RWPE2 (cell line): ENCODE results near the gene TMEM121B.

Experiments
- ATAC-seq: fragments of 200-7000 bp; cut with Tn5 transposase; 3 replicates; pipeline ENCODE4 v1.9.1; 2021; ENCODE audit warnings: low read depth
- DNase-seq: peaks from one replicate; pipeline ENCODE4 v3.0.0-alpha.2; 2020; ENCODE audit warnings: low spot score
- H3K27ac ChIP-seq: fragments of 450-650 bp; 2 replicates; pipeline ENCODE4 v1.5.1; 2017; ENCODE audit warnings: mild to moderate bottlenecking; ENCODE audit not compliant: poor library complexity, severe bottlenecking
- H3K27me3 ChIP-seq: fragments of 250-450 bp; sonication (Bioruptor Pico); 2 replicates; pipeline ENCODE4 v1.5.1; 2021; ENCODE audit warnings: mild to moderate bottlenecking, moderate library complexity; ENCODE audit not compliant: insufficient read depth, poor library complexity, severe bottlenecking
- H3K36me3 ChIP-seq: fragments of 250-450 bp; sonication (Bioruptor Pico); 2 replicates; pipeline ENCODE4 v1.5.1; 2020; ENCODE audit warnings: low read depth, mild to moderate bottlenecking, moderate library complexity
- H3K4me1 ChIP-seq: fragments of 250-450 bp; sonication (Bioruptor Pico); 2 replicates; pipeline ENCODE4 v1.5.1; 2021; ENCODE audit warnings: mild to moderate bottlenecking, moderate library complexity; ENCODE audit not compliant: insufficient read depth, poor library complexity, severe bottlenecking
- H3K4me3 ChIP-seq: fragments of 250-450 bp; sonication (Bioruptor Pico); 2 replicates; pipeline ENCODE4 v1.5.1; 2021; ENCODE audit warnings: mild to moderate bottlenecking, moderate library complexity; ENCODE audit not compliant: severe bottlenecking
- H3K9me3 ChIP-seq: fragments of 250-450 bp; sonication (Bioruptor Pico); 2 replicates; pipeline ENCODE4 v1.5.1; 2021; ENCODE audit warnings: mild to moderate bottlenecking, moderate library complexity; ENCODE audit not compliant: severe bottlenecking
- CTCF ChIP-seq: fragments of 450-650 bp; IDR thresholded peaks from one replicate; pipeline ENCODE4 v1.5.1; 2017; ENCODE audit warnings: mild to moderate bottlenecking, moderate library complexity; ENCODE audit not compliant: poor library complexity, severe bottlenecking

The TMEM121B gene

GRCh38 chr22:17116572-17117330 is 4.4 kb downstream of the TMEM121B start:
- no peak overlapping the region for H3K4me3 ChIP-seq
- H3K27ac ChIP-seq = no peak overlapping the region
- ATAC-seq (no peak), DNase-seq (no peak)
- no peaks in the 10 kb centered on the region for H3K4me1 ChIP-seq
- H3K9me3 ChIP-seq = no peaks in the 10 kb centered on the region
- no peak for TF ChIP-seq CTCF
- no peaks in the 10 kb centered on the region for H3K36me3 ChIP-seq
- H3K27me3 ChIP-seq = peaks cover 18% of the 10 kb centered on the region

DNA sequence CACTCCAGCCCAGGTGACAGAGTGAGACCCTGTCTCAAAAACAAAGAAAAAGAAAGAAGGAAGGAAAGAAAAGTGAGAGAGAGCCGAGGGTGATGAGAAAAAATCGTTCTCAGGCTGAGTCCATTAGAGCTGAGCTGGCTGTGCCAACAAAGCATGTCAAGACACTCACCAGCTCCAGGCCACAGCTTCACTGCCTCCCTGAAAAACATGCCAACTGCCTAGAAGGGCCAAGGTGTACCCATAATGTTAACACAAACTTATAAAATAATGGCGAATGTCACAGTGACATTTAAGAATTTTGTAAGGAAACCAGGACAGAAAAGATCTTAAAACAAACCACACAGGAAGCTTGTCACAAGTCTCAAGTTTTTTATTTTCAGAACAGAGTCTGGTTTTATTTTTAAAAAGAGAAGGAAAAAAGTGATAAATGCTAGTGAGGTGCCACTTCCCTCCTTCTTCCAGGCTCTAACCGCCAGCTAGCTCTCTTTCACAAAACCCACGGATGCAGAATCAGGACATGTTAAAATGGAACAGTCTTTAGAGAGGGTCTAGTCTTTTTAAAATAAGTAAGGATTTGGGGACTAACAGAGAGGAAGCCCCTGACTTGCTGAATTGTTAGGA is 5.1 kb downstream of the TMEM121B start:
- no peaks in the 10 kb centered on the region for H3K36me3 ChIP-seq
- DNase-seq = no peak
- peaks cover 14% of the 10 kb centered on the region for H3K27me3 ChIP-seq
- no peaks in the 10 kb centered on the region for H3K4me1 ChIP-seq
- H3K9me3 ChIP-seq = no peaks in the 10 kb centered on the region
- no peak for ATAC-seq
- no peak for TF ChIP-seq CTCF
- no peak overlapping the region for H3K4me3 ChIP-seq
- no peak overlapping the region for H3K27ac ChIP-seq

GRCh38 chr22:17115236-17115635 is 5.9 kb downstream of the TMEM121B start:
- H3K27ac ChIP-seq = no peak overlapping the region
- TF ChIP-seq CTCF = no peak
- no peak for DNase-seq

DNA sequence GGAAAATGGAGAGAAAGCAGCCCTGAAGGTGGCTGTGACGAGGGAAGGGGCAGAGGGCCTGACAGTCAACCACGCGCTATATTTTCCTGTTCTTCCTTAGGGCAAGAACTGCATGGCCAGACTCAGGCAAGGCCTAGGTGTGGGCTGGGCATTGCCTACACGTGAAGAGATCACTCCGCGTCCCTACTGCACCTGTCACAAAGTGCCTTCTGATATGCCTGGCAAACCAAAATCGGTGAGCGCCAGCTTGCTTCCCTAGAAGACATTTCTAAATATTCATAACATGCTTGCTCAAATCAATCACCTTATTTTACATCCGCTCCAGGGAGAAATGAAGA is 6.3 kb downstream of the TMEM121B start:
- ATAC-seq = no peak
- Histone ChIP-seq H3K27me3 (peaks cover 13% of the 10 kb centered on the region), H3K4me3 (no peak overlapping the region), H3K27ac (no peak overlapping the region), H3K9me3 (no peaks in the 10 kb centered on the region), H3K36me3 (peaks cover 3% of the 10 kb centered on the region; the same call in 1 of the 2 replicates), H3K4me1 (no peaks in the 10 kb centered on the region)
- TF ChIP-seq CTCF = no peak
- DNase-seq = no peak

More at GRCh38 chr22:17115236-17115635, 5.9 kb downstream of the TMEM121B start:
- no peak for ATAC-seq
- H3K27me3 ChIP-seq = peaks cover 14% of the 10 kb centered on the region
- H3K9me3 ChIP-seq = no peaks in the 10 kb centered on the region
- H3K4me3 ChIP-seq = no peak overlapping the region
- no peaks in the 10 kb centered on the region for H3K36me3 ChIP-seq
- H3K4me1 ChIP-seq = no peaks in the 10 kb centered on the region
